GM12892 (cell line): ENCODE data around the gene HK1.

Experiments used
- POLR2A ChIP-seq: IDR thresholded peaks from 2 replicates; pipeline ENCODE4 v1.6.1; 2011; ENCODE audit warnings: low read depth, low read length, control low read depth
- POLR2AphosphoS5 ChIP-seq: IDR thresholded peaks from 2 replicates; pipeline ENCODE4 v1.6.1; 2011; ENCODE audit warnings: low read depth, low read length, control low read depth

GRCh38 chr10:69234447-69234846 lies 43.8 kb upstream of the HK1 start:
- TF ChIP-seq POLR2A (no peak), POLR2AphosphoS5 (no peak)
